Hematopoietic multipotent progenitor cell treated with erythropoietin and hydrocortisone succinate and interleukin-3 and kit ligand, for 17 days (in vitro differentiated cells): ENCODE measurements around the gene PLA2G2F.
A peak's percentile ranks its signal among the peaks of the same experiment; 100 is the strongest.
"Not testable (repeated sequence)": the region's sequence is repeated elsewhere in the genome, so short reads cannot be mapped to it uniquely, and the experiment has no call there.

Source experiments
- DNase-seq: peaks from one replicate; pipeline ENCODE4 v3.0.0-alpha.2; 2015; ENCODE audit warnings: low spot score

PLA2G2F gene

GRCh38 chr1:20114021-20114648 lies 25.0 kb upstream of the PLA2G2F start:
- DNase-seq, result no peak

- no peak for DNase-seq
Observed at GRCh38 chr1:20115479-20115878, 23.6 kb upstream of the PLA2G2F start.

GRCh38 chr1:20115916-20116315 lies 23.2 kb upstream of the PLA2G2F start:
- DNase-seq, result no peak

GRCh38 chr1:20117236-20117635 lies 21.9 kb upstream of the PLA2G2F start:
- DNase-seq, result no peak

GRCh38 chr1:20119347-20119746 lies 19.8 kb upstream of the PLA2G2F start, which contains the start of gene PLA2G2D:
PLA2G2D (minus strand) TSS chr1:20119536; CDS start chr1:20119498, 38 bp downstream.
- DNase-seq, result no peak

GRCh38 chr1:20120796-20121195 lies 18.3 kb upstream of the PLA2G2F start:
- no peak for DNase-seq

- no peak for DNase-seq
Observed at GRCh38 chr1:20123722-20124455, 15.2 kb upstream of the PLA2G2F start.

GRCh38 chr1:20124456-20125057 lies 14.6 kb upstream of the PLA2G2F start:
- peak; percentile 40 for DNase-seq

GRCh38 chr1:20125100-20125499 lies 14.0 kb upstream of the PLA2G2F start:
- no peak for DNase-seq

- DNase-seq, result no peak
Observed at GRCh38 chr1:20126041-20126805, 12.9 kb upstream of the PLA2G2F start.

- DNase-seq, result no peak
Observed at GRCh38 chr1:20126806-20127440, 12.2 kb upstream of the PLA2G2F start.

- DNase-seq, result not testable (repeated sequence)
Observed at GRCh38 chr1:20130518-20130917, 8.6 kb upstream of the PLA2G2F start.

GRCh38 chr1:20134995-20135394 lies 4.1 kb upstream of the PLA2G2F start:
- DNase-seq, result no peak

GRCh38 chr1:20136249-20136648 lies 2.9 kb upstream of the PLA2G2F start:
- no peak for DNase-seq

GRCh38 chr1:20137055-20137454 lies 2.1 kb upstream of the PLA2G2F start:
- DNase-seq, result no peak

GRCh38 chr1:20137604-20138003 lies 1.5 kb upstream of the PLA2G2F start:
- DNase-seq, result no peak

GRCh38 chr1:20138346-20138745 lies 777 bp upstream of the PLA2G2F start:
- no peak for DNase-seq

GRCh38 chr1:20139776-20140612 lies 871 bp downstream of the PLA2G2F start:
- DNase-seq, result no peak

GRCh38 chr1:20141001-20141400 lies 1.9 kb downstream of the PLA2G2F start:
- no peak for DNase-seq

GRCh38 chr1:20141466-20141865 lies 2.3 kb downstream of the PLA2G2F start:
- no peak for DNase-seq
